HL-60 (cell line): ENCODE data around the gene RAB40B.

Experiments used
- DNase-seq, 2 experiments: peaks; one replicate each; pipeline ENCODE4 v3.0.0-alpha.2; 2010 to 2020; ENCODE audit warnings: low read depth in 1 of 2, low spot score in 1 of 2
- H3K27ac ChIP-seq: fragments of 250-450 bp; sonication (Bioruptor Pico); replicated peaks from 2 replicates; pipeline ENCODE4 v1.5.1; 2020; ENCODE audit warnings: mild to moderate bottlenecking, moderate library complexity
- H3K27me3 ChIP-seq: fragments of 250-450 bp; sonication (Bioruptor Pico); 2 replicates; pipeline ENCODE4 v1.5.1; 2021; ENCODE audit warnings: mild to moderate bottlenecking, moderate library complexity; ENCODE audit not compliant: insufficient read depth, poor library complexity, severe bottlenecking
- H3K4me3 ChIP-seq: replicated peaks from 2 replicates; pipeline ENCODE4 v1.5.1; 2011; ENCODE audit warnings: mild to moderate bottlenecking, control low read depth, low read length; ENCODE audit not compliant: insufficient read depth
- CTCF ChIP-seq: IDR thresholded peaks from one replicate; pipeline ENCODE4 v1.5.1; 2011; ENCODE audit warnings: low read length, control low read depth, inconsistent platforms; ENCODE audit not compliant: insufficient read depth
- GABPA ChIP-seq: IDR thresholded peaks from 2 replicates; pipeline ENCODE4 v1.6.1; 2012; ENCODE audit warnings: low read depth
- POLR2AphosphoS5 ChIP-seq: IDR thresholded peaks from 2 replicates; pipeline ENCODE4 v1.6.1; 2012; ENCODE audit warnings: low read depth
- REST ChIP-seq: IDR thresholded peaks from 2 replicates; pipeline ENCODE4 v1.6.1; 2012; ENCODE audit warnings: low read depth; ENCODE audit not compliant: insufficient replicate concordance
- SPI1 ChIP-seq: IDR thresholded peaks from 2 replicates; pipeline ENCODE4 v1.6.1; 2012; ENCODE audit warnings: low read depth, mild to moderate bottlenecking, borderline replicate concordance

RAB40B gene

DNA sequence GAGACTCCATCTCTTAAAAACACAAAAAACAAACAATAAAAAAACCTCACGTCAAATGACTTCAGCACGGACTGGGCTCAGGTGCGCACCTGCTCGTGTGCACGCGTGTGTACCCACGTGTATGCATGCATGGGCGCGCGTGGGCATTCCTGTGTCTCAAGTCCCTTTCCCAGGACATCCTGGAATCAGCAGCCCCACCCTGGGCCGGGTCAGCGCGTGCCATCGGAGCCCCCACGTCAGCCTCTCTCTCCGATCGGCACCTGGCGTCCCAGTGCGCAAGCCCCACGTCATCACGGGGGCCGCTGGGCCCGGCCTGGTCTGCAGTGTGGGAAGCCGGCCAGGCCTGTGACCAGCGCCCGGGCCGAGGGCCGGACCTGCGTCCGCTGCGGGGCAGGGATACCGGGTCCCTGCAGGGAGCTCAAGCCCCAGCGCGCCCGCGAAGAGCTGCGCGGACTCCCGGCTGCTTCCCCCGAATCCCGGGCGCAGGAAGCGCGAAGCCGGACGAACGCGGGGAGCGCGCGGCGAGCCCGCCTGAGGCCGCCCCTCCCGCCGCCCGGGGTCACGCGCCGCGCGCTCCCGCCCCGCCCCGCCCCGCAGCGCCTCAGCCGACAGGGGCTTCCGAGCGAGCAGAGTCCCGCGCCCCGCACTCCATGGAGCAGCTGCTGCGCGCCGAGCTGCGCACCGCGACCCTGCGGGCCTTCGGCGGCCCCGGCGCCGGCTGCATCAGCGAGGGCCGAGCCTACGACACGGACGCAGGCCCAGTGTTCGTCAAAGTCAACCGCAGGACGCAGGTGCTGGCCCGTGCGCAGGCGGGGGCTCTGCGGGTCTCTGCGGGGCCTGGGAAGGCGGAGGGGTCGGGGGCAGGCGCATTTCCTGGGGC lies 36.7 kb upstream of the RAB40B start, which contains the start of gene FN3K:
Gene FN3K, plus strand, starts transcription at position 629 of the 880 bp plus-strand sequence. Its CDS starts 22 bp downstream, at position 651.
- Histone ChIP-seq H3K27me3 (no peaks in the 10 kb centered on the region), H3K27ac (no peak within 1 kb of the TSS), H3K4me3 (peak within 1 kb of the TSS; percentile 42)
- DNase-seq = peak in 1 of 2 experiments; percentile 26
- TF ChIP-seq CTCF = no peak
- TF ChIP-seq REST = no peak
- no peak for TF ChIP-seq GABPA
- no peak for TF ChIP-seq POLR2AphosphoS5
- TF ChIP-seq SPI1 = no peak

DNA sequence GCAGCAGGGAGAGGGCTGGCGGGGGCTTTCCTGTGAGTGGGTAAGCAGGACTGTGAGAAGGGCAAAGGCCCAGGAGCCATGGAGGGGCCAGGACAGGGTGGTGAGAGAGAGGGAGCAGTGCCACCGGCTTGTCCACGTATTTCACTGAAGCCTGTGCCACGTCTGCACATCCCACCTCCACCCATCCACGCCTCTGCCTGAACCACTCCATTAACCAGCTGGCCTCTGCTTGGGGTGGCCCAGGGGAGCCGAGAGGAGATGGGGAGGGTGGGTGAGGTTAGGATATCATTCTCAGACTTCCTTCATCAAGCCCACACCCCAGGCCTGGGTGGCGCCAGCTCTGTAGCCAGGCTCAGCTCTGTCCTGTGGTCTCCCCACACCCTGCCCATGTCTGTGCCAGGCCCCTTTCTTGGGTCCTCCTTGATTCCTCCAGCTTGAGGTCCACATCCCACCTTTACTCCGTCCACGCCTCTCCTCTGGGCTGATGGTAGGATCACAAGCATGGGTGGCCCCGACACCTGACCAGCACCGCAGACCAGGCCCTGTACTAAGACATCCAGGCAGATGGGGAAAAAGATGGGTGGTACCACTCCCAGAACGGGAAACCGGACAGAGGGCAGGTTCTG lies 33.7 kb upstream of the RAB40B start:
- H3K4me3 ChIP-seq = no peak overlapping the region
- H3K27ac ChIP-seq = no peak overlapping the region
- no peak for TF ChIP-seq GABPA
- TF ChIP-seq CTCF = no peak
- TF ChIP-seq POLR2AphosphoS5 = no peak
- TF ChIP-seq REST = no peak
- TF ChIP-seq SPI1 = no peak

GRCh38 chr17:82729479-82730260 lies 31.2 kb upstream of the RAB40B start:
- Histone ChIP-seq H3K27ac (no peak overlapping the region), H3K4me3 (no peak overlapping the region), H3K27me3 (no peaks in the 10 kb centered on the region)
- DNase-seq = no peak
- TF ChIP-seq POLR2AphosphoS5 (no peak), REST (no peak), SPI1 (no peak), CTCF (no peak), GABPA (no peak)

More for the DNA sequence above, 33.7 kb upstream of the RAB40B start:
- no peak for DNase-seq
- H3K27me3 ChIP-seq = no peaks in the 10 kb centered on the region
